Left forelimb (tissue), 1 donor: ENCODE measurements around the gene FGF14.
"Not testable (repeated sequence)": the region's sequence is repeated elsewhere in the genome, so short reads cannot be mapped to it uniquely, and the experiment has no call there.

Source experiments
- DNase-seq: peaks from one replicate; pipeline ENCODE4 v3.0.0-alpha.2; 2018; ENCODE audit warnings: low spot score

FGF14 gene

DNA sequence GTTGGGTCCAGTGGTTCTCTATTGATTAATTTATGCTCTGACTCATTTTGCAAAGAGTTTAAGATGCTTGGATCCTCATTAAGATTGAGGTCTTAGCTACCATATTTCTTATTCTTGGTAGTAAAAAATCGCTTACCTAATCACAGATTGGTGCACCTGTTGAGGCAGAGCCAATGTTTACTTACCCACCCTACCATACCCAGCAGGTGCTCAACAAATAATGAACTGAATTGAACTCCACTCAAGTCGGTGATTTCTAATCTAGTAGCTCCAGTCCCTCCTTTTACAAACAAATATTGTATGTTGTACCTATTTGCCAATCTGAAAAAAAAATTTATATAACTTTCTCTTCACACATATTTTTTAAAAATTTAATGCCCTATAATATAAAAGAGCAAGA, 361.0 kb downstream of the FGF14 start:
- DNase-seq: no peak

DNA sequence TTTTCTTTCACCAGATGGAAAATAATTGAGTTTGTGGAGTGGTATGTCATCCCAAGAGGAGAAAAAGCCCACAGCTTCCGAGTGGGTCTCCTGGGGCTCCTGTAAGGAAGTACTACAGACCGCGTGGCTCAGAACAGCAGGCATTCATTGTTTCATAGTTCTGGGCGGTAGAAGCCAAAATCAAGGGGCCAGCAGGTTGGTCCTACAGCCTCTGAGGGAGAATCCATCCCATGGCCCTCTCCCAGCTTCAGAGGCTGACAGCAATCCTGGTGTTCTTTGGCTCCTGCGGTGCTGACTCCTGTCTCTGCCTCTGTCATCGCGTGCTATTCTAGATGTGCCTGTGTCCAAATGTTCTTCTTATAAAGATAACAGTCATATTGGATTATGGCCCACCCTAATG, 362.6 kb downstream of the FGF14 start:
- DNase-seq: no peak

DNA sequence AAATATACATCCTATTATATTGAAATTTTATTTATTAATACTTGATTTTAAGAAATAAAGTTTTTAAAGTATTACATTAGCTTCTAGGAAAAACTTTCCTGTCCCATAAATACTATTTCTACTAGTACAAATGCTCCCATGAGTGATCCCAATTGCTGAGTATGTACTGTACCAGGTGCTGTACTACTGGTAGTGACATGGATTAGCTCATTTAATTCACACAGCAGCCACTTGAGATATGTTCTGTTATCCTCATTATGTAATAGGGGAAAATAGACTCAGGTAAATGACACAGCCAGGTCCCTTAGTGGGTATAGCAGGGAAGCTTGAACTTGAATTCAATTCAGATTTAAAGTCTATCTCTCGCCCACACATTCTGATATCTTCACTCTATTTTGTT, 363.1 kb downstream of the FGF14 start:
- no peak for DNase-seq

DNA sequence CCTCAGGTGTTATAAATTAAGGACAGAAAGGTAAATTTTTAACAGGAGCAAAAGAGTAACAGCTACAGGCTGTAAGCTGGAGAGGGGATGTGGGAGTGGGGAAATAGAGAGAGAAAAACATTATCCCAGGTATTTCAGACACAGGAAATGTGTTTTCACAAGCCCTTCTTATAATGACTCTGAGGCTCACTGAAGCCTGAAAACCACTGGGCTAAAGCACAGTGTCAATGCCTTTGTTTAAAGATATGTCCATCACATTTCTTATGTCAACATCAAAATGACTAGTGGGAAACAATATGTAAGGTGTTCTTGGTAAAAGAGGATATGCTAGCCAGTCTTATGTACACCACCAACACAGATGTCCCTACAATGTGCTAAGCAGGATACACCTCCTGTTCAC, 365.9 kb downstream of the FGF14 start:
- DNase-seq: no peak

DNA sequence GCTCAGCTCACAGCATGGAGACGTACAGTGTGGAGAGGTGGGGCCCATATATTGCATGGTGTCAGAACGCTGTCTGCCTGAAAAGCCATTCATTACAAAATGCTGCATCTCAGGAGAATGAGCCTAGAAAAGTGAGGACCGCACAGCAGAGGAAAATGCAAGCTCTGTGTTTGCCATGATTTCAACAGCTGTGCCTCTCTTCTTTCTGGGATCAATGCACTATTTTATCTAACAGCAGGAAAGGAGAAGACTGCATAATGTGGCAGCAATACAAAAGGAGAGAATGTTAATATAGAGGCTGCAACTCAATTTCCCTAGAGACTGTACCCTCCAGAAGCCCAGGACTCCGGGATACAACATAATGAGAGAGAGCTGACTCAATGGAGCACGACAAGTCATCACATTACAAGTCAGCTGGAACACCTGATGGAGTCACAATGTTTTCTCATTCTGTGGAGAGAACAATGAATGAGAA, 368.0 kb downstream of the FGF14 start:
- DNase-seq: no peak

DNA sequence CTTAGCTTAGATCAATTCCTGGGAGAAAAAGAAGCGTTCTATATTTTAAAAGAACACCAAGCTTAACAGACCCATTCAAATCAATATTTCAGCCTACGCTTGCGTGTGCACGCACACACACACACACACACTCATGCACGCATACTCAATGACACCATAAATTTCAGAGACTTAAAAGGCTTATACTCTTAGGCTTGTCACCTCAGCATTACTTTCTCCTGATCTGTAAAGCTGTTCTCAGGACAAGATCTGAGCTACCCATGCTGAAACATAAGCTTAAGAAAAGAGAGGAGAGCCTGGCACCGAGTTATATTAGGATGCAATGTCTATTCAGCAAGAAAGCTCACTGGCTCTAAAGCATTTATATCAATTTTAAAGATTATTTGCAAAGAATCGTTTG, 368.5 kb downstream of the FGF14 start:
- DNase-seq: no peak

DNA sequence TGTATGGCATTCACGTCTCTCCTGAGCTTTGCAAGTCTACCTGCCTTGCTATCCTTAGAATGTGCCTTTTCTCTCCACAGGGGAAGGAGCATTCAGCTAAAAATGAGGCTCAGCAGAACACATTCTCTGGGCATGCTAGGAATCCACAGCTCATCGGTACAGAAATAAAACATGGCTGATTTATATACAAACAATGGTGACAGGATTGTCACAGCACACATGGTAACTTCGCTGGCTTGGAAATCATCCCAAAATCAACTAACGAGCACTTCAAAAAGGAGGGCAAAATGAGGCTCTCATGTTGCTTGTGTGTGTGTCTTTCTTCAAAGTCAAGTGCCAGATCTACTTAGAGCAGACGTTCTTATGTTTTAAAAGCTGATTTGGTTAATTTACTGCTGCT, 373.0 kb downstream of the FGF14 start:
- no peak for DNase-seq

DNA sequence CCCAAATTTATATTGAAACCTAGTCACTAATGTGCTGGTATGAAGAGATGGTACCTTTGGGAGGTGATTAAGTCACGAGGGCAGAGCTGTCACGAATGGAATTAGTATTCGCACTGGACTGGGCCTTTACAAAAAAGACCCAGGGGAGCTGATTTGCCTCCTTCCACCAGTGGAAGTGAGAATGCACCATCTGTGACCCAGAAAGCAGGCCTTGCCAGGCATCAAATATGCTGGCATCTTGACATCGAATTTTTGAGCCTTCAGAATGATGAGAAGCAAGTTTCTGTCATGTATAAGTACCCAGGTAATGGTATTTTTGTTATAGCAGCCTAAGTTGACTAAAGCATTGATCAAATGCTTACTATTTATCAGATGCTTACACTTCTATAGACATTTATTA, 373.6 kb downstream of the FGF14 start:
- no peak for DNase-seq

DNA sequence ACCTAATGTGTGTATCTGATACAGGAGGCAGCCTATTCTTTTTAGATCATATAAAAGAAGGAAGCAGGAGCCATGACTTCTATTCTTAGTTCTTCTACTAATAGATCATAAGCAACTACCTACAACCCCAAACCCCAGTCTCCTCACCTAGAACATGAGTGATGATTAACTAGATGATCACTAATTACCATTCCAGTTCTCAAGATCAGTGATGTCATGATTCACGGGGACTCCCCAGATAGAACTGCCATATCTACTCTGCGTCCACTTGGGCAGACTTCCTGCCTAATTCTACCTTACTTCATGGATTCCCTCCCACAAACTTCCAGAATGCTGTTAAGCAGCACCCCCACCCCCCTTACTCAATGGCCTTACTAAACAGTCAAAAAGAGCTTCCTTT, 380.1 kb downstream of the FGF14 start:
- DNase-seq: no peak

DNA sequence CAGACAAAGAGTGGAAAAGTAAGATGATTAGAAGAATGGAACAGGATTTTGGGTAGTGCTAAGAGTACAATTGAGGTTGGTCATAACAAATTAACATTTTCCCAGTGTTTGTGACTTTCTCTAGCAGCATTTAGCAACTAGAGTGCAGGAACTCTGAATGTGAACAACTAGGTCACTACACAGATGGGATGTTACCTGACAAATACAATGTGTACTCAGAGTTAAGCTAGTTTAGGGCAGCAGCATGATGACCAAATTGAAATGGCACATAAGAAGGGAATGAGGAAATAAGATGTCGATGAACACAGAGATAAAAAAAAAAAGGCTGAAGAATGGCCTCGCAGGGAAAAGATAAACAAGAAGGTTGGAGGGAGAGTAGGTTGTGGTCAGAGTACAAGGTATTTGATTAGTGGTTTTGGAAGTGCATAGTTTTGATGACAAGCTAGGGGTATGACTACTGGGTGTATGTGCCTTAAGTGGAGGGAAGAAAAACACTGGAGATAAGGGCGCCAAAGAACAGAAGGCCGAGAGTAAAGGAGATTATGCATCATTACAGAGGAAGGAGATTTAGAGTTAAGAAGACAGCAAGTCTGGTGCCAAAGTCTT, 381.1 kb downstream of the FGF14 start:
- no peak for DNase-seq

DNA sequence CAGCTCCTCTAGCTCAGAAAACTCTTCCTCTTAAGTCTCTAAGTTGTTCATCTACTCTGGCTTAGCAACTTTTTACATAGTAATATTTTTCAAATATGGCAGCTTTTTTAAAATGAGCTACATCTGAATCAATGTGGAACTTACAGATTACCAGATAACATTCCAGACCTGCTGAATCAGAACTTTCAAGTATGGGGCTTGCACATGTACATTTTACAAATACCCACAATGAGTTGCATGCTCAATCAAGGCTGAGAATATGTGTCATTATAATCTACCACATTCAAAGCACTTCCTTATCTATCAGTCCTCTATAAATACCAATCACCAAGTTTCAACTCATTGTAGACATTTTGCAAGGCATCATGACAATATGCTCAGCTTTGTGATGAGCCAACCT, 383.1 kb downstream of the FGF14 start:
- DNase-seq: no peak

DNA sequence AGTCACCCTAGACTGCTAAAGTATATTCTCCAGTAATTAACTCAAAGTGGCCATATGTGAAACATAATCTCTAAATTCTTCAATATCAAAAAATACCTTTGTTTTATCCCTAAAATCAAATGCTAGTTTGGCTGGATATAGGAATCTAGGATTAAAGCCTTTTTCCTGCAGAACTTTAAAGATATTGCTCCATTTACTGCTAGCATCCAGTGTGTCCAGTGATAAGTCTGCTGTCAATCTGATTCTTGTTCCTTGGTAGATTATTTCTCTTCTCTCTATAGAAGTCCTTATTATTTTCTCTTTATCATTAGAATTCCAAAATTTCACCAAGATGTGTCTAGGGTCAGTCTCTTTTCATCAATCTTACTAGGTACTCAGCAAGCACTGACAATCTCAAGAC, 384.6 kb downstream of the FGF14 start:
- no peak for DNase-seq

DNA sequence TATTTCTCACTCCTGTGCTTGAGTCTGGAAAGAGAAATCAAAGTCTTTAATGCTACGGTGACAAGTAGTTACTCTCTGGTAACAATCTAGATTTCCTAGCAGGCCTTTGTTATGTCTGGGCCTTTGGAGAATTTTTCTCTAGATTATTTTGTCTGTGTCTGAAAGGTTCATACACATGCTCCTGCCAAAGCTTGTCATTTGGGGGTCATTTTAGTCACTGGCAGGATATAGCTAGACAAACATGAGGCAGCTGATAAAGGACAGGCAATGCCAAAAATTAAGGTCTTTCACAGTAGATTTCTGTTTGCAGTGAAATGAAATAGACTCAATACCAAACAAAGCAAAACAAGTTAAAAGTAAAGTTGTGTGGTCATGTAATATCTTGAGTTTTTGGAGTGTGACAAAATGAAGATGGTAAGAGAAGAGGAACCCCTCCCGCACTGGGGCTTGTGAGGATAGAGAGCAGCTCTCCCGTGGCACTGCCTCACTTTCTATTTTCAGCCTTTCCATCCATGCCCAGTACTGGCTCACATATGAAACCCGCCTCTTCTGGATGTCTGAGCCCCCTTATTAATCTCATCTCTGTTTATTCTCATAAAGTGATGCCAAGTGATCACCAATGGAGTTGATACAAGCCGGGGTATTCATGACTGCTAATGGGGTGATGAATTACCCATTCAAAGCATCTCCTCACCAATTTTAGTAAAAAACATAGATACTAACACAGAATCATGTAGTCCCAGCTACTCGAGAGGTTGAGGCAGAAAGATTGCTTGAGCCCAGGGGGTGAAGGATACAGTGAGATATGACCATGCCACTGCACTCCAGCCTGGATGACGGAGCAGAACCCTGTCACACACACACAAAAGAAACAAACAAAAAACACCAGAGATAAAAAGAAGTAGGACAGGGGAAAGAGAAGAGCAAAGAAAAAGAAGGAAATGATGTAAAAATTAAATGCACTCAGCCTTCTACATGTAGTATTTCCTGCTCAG, 389.3 kb downstream of the FGF14 start:
- no peak for DNase-seq

DNA sequence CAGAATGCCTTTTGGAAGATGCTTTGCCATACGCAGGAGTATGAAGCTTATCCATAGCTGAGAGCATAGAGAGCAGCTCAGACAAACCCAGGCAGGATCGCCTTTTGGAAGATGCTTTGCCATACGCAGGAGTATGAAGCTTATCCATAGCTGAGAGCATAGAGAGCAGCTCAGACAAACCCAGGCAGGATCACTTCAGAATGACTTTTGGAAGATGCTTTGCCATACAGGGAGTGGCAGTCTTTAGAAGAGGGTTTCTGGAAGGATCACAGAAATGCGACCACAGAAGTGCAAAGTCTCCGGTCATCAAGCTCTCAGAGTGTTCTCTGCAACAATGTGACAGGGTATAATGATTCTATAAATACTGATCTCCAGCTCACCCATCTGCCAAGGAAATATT, 390.4 kb downstream of the FGF14 start:
- not testable (repeated sequence) for DNase-seq

DNA sequence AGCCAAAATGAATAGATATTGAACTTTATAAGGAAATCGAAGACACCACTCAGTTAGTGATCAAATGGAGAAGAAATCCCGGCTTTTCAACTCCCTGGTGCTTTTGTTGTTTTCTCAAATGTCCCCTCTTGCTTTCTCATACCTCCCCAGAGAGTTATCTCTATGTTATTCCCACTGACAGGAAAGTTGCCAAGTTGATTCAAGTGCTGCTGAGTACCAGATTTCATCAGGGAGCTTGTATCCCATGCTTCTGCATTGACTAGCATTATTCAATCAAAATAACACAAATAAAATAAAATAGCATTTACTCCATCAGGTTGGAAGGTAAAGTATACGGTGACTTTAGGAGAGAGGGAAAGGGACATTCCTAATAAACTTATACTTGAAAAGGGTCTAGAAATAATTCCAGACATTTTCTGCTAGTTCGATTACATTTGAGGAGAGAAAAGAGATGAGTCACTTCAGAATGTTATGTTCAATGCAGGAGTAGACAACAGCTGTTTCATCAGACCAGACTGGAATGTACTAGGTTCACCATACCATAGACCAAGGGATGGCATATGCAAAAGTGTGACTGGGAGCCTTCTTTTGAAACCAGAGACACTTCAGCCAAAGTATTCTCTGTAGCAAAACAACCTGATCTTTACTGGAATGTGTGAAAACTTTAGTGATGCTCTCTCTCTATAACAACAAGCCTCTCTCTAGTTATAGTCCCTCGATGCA, 397.8 kb downstream of the FGF14 start:
- DNase-seq: no peak

DNA sequence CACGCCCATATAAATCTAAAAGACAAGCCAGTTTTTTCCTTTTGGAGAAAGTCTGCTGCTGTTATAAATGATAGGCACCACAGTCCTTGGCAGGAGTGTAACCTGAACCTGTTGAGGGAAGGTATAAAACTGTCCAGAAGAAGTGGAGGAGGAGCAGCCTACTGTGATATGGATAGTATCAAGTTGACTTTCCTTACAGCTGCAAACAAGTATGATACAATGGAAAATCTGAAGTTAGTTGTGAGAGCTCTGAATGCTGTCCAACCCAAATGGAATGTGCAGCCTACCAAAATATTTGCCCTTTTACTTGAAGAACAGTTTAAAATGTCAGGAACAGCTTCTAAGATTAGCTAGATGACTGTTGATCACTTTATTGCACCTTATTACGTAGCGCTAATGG, 399.6 kb downstream of the FGF14 start:
- DNase-seq: no peak

DNA sequence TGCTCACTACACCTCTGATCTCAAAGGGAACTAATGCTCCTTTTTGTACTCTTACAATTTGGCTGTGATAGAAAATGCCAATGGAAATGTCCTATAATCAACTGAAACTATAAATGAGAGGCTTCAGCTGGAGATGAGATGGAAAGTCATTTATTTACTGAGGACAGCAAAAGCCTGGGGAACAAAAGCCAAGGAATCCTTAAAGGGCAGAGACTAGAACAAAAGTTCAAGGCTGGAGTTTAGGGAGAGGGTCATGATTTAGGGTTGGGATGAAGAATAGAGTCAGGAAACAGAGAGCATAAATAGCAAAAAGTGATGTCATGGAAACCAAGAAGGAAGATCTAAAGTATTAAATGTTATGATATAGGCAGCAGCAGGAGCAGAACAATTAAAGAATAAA, 401.1 kb downstream of the FGF14 start:
- DNase-seq: no peak

DNA sequence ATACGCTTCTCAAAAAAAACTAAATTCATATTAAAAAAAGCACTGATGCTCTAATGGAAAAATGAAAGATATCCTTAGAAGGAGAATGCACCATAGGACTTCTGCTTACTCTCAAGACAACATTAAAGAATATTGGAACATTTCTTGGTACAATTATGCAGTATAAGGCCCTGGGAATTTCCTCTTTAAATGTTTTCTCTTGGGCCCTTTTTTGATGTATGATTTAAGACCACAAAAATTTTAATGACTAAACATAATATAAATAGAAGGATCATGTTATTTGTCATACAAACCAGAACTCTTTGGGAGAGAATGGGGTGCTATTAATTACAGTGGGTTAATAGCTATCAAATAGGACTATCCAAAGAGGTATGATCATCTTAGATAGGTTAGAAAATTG, 403.7 kb downstream of the FGF14 start:
- no peak for DNase-seq

DNA sequence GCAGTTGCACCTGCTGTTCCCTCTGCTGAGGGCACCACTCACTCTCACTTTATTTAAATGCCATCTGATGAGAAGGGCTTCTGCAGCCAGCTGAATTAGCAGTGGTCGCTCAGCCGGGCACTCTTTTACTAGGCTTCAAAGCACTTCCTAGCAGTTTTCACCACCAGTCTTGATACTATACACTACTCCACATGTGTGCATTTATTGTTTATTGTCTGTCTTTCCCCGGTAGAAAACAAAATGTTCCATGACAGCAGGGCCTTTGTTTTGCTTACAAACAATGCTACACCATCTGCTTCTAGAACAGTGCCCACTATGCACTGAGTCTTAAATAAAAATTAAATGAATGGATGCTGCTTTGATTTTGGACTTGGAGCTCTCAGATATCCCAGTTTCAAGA, 404.9 kb downstream of the FGF14 start:
- DNase-seq: no peak

DNA sequence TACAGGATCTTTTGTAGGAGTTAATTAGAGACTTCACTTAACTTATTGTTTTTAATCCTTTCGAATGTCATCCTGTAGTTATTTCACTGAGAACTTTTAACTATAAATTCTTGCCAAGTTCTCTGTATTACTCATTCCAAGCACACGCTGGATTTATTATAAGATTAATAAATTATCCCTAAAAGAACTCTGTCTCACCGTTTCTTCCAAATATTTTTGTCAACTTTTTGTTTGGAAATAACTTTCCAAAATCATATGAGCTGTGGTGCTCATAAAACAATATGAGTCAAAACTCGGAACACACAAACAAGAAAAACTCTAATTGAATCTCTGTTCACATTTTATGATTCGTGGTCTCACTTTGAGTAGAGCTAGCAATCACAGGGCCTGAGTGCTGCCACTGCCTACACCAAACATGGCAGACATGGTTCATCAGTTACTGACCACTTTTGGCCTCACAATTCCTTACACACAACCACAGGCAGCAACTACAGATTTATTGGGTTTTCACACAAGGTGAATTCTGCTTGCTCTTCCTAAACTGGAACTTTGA, 412.0 kb downstream of the FGF14 start:
- no peak for DNase-seq

DNA sequence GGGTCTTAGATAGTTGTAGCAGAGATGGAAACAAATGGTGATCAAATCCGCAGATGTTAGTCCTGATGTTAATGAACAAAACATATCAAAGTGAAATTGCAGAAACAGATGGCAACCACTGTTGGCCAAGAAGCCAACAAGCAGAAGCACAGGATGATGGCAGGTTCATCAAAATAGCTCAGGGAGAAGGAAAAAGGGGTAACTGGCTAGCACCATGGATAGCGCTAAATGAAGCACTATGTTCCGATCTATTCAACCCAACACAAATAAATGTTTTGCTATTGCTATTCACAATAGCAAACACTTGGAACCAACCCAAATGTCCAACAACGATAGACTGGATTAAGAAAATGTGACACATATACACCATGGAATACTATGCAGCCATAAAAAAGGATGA, 413.7 kb downstream of the FGF14 start:
- DNase-seq: no peak

DNA sequence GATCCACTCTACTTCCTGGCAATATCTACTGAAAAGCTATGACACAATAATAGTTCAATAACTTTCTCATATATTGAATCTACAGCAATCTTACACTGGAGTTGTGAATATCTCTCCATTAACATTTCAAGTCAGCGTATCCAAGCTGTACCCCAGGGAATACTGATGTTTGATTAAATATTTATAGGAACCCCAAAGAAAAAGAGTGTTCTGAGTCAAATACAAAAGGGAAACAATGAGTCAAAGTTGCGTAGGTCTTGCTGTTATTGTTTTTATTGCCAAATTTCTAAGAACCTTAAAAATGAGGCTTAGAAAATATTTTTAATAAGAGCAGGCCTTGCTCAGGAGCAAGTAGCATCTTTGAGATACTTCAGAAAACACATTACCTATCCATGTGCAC, 415.5 kb downstream of the FGF14 start:
- DNase-seq: no peak

DNA sequence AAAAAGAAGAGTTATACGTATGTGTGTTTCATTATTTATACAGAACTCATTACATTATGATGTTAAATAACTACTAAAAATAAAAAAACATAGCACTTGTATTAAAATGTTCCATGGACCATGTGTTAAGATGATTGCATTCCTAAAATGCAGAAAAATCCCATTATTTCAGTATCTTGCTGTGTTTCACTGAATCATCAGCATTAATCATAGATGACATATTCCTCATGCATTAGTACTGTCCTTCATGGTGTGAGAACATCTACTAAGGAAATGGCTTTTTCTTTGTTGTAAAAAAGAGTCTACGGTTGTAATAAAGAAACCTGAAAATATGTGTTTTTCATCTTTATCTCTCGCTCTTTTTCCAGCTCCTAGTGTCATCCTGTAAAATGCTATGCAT, 416.5 kb downstream of the FGF14 start:
- no peak for DNase-seq
